PC-3 (cell line): ENCODE measurements around the gene PADI3.

Source experiments
- CTCF ChIP-seq: fragments of 300-600 bp; sonication (generic); conservative IDR thresholded peaks from 2 replicates; pipeline ENCODE4 v1.5.1; 2017; ENCODE audit warnings: antibody characterized with exemption, low read depth, mild to moderate bottlenecking, low read length
- EZH2 ChIP-seq: fragments of 300-600 bp; sonication (generic); IDR thresholded peaks from one replicate; pipeline ENCODE4 v1.6.1; 2017; ENCODE audit warnings: antibody characterized with exemption, mild to moderate bottlenecking, low read length; ENCODE audit not compliant: unreplicated experiment
- EZH2phosphoT487 ChIP-seq: fragments of 300-600 bp; sonication (generic); IDR thresholded peaks from 2 replicates; pipeline ENCODE4 v1.6.1; 2018; ENCODE audit warnings: mild to moderate bottlenecking, antibody characterized with exemption, low read length, borderline replicate concordance

GRCh38 chr1:17258116-17258757, 9.3 kb downstream of the PADI3 start:
- TF ChIP-seq CTCF = no peak
- no peak for TF ChIP-seq EZH2
- no peak for TF ChIP-seq EZH2phosphoT487
